Sigmoid colon (tissue), 4 donors: Measurements from ENCODE around the gene IL16.

Source experiments
- CTCF ChIP-seq, 4 experiments: fragments of 450-650 bp in 3 of 4; fragments of 200-600 bp in 1 of 4; IDR thresholded peaks; one replicate each; pipeline ENCODE4 v1.5.1; 2016 to 2019; ENCODE audit warnings: antibody characterized with exemption in 4 of 4, mild to moderate bottlenecking in 3 of 4, moderate library complexity in 2 of 4
- POLR2A ChIP-seq, 2 donors: fragments of 450-650 bp; IDR thresholded peaks; one replicate each; pipeline ENCODE4 v1.6.1; 2016; ENCODE audit warnings: antibody characterized with exemption in 2 of 2, mild to moderate bottlenecking in 2 of 2, moderate library complexity in 2 of 2
- POLR2AphosphoS5 ChIP-seq, 4 donors: sonication (generic); formaldehyde crosslinking; IDR thresholded peaks; one replicate each; pipeline ENCODE4 v1.6.1; 2017; ENCODE audit warnings: antibody characterized with exemption in 4 of 4

GRCh38 chr15:81160312-81161159 lies 36.1 kb upstream of the IL16 start:
- TF ChIP-seq POLR2A (IDR thresholded peaks at IDR 0.05): no peak
- TF ChIP-seq CTCF (IDR thresholded peaks at IDR 0.05): no peak
- peak in 2 of 4 donors; percentile 49 to 52 for TF ChIP-seq POLR2AphosphoS5 (IDR thresholded peaks at IDR 0.05)
